H1 (cell line): ENCODE results near the gene ANKS1B. TPM values are rescaled to one million over a fixed set of nuclear protein-coding genes. Genes with fewer than 3 reads are reported as not detected.

Experiments
- CTCF ChIA-PET: fragments of 300-600 bp; sonication (Branson Sonifier 250); formaldehyde crosslinking; loops from one replicate; lab custom pipeline; 2021; ENCODE audit not compliant: partially characterized antibody; lab: Charles Lee
- POLR2A ChIA-PET: fragments of 300-600 bp; sonication (Branson Sonifier 250); formaldehyde crosslinking; loops from one replicate; lab custom pipeline; 2021; ENCODE audit warnings: inconsistent platforms; ENCODE audit not compliant: partially characterized antibody; lab: Charles Lee
- DNase-seq, 2 experiments: peaks; one replicate each; pipeline versions ENCODE4 v3.0.0 to v3.0.0-alpha.2; 2010 to 2022; ENCODE audit warnings: low spot score in 2 of 2, low read depth in 1 of 2, mixed read lengths in 1 of 2
- FAIRE-seq: peaks from 2 replicates; lab custom pipeline; 2011; peaks lifted over from hg19 to GRCh38; lab: Jason Lieb, UNC
- H2AFZ ChIP-seq: 2 replicates; pipeline ENCODE4 v1.8.1; 2012; ENCODE audit warnings: low read length, inconsistent platforms
- H2AK5ac ChIP-seq: 2 replicates; pipeline ENCODE4 v1.6.1; 2013; ENCODE audit warnings: low read depth, low read length
- H2BK120ac ChIP-seq: replicated peaks from 2 replicates; pipeline ENCODE3; 2013; ENCODE audit warnings: low read depth, low read length, inconsistent platforms
- H2BK12ac ChIP-seq: 2 replicates; pipeline ENCODE4 v1.6.1; 2013; ENCODE audit warnings: low read depth, low read length
- H2BK15ac ChIP-seq: 2 replicates; pipeline ENCODE4 v1.6.1; 2013; ENCODE audit warnings: low read length
- H2BK20ac ChIP-seq: 2 replicates; pipeline ENCODE4 v1.6.1; 2013; ENCODE audit warnings: low read length
- H2BK5ac ChIP-seq: 2 replicates; pipeline ENCODE4 v1.6.1; 2013; ENCODE audit warnings: low read depth, low read length
- H3K14ac ChIP-seq: 2 replicates; pipeline ENCODE4 v1.6.1; 2013; ENCODE audit warnings: inconsistent platforms; ENCODE audit not compliant: insufficient read length
- H3K18ac ChIP-seq: 2 replicates; pipeline ENCODE4 v1.6.1; 2013; ENCODE audit warnings: low read length; ENCODE audit errors: extremely low read depth
- H3K23ac ChIP-seq: 2 replicates; pipeline ENCODE4 v1.6.1; 2013; ENCODE audit warnings: inconsistent platforms; ENCODE audit not compliant: insufficient read length
- H3K23me2 ChIP-seq: 2 replicates; pipeline ENCODE4 v1.6.1; 2013; ENCODE audit warnings: low read depth, low read length
- H3K27ac ChIP-seq: 2 replicates; pipeline ENCODE4 v1.6.1; 2011; ENCODE audit warnings: low read depth, low read length, inconsistent platforms
- H3K27me3 ChIP-seq, 4 experiments: replicated peaks in 1 of 4; 1 replicate in 1 of 4; 2 replicates in 3 of 4; pipeline versions ENCODE4 v1.6.1 to v1.8.1; 2011 to 2013; ENCODE audit warnings: low read length in 3 of 4, mild to moderate bottlenecking in 3 of 4, inconsistent platforms in 2 of 4, mixed read lengths in 2 of 4, moderate library complexity in 1 of 4; ENCODE audit not compliant: control insufficient read depth in 3 of 4, insufficient read depth in 3 of 4; ENCODE audit errors: extremely low read depth in 1 of 4
- H3K36me3 ChIP-seq, 4 experiments: 2 replicates each; pipeline versions ENCODE4 v1.6.1 to v1.8.1; 2011 to 2013; ENCODE audit warnings: mild to moderate bottlenecking in 4 of 4, low read length in 3 of 4, moderate library complexity in 2 of 4, control low read depth in 1 of 4, inconsistent platforms in 1 of 4; ENCODE audit not compliant: insufficient read depth in 4 of 4, control insufficient read depth in 2 of 4
- H3K4ac ChIP-seq: replicated peaks from 2 replicates; pipeline ENCODE3; 2013; ENCODE audit warnings: low read length, low read depth, mixed read lengths, inconsistent platforms; ENCODE audit not compliant: insufficient read length
- H3K4me1 ChIP-seq, 4 experiments: replicated peaks in 1 of 4; 1 replicate in 1 of 4; 2 replicates in 3 of 4; pipeline versions ENCODE4 v1.6.1 to v1.8.1; 2011 to 2013; ENCODE audit warnings: low read length in 3 of 4, inconsistent platforms in 2 of 4, mixed read lengths in 1 of 4; ENCODE audit not compliant: insufficient read depth in 4 of 4, control insufficient read depth in 3 of 4
- H3K4me2 ChIP-seq, 2 experiments: 2 replicates each; pipeline versions ENCODE4 v1.6.1 to v1.8.1; 2011 to 2013; ENCODE audit warnings: low read depth in 2 of 2, low read length in 2 of 2, control low read depth in 1 of 2, inconsistent platforms in 1 of 2, mild to moderate bottlenecking in 1 of 2; ENCODE audit not compliant: insufficient read depth in 1 of 2
- H3K4me3 ChIP-seq, 4 experiments: fragments of 200-600, 300-600 bp in 1 of 4; sonication (generic), shearing (Covaris generic), sonication (Bioruptor Twin) in 1 of 4; 2 replicates each; pipeline versions ENCODE4 v1.5.1 to v1.8.1; 2011 to 2016; ENCODE audit warnings: low read length in 4 of 4, low read depth in 3 of 4, control low read depth in 2 of 4, inconsistent platforms in 2 of 4, mild to moderate bottlenecking in 2 of 4, mixed read lengths in 1 of 4, moderate library complexity in 1 of 4; ENCODE audit not compliant: insufficient read depth in 2 of 4; ENCODE audit errors: extremely low read depth in 1 of 4
- H3K56ac ChIP-seq: replicated peaks from 2 replicates; pipeline ENCODE3; 2013; ENCODE audit warnings: low read depth, mild to moderate bottlenecking, mixed read lengths, low read length, inconsistent platforms; ENCODE audit not compliant: insufficient read length
- H3K79me1 ChIP-seq: 2 replicates; pipeline ENCODE4 v1.6.1; 2013; ENCODE audit warnings: low read depth, low read length, control low read depth
- H3K79me2 ChIP-seq, 2 experiments: 2 replicates each; pipeline versions ENCODE4 v1.6.1 to v1.8.1; 2012 to 2013; ENCODE audit warnings: low read length in 2 of 2, mild to moderate bottlenecking in 2 of 2, inconsistent platforms in 1 of 2; ENCODE audit not compliant: insufficient read depth in 2 of 2, control insufficient read depth in 1 of 2
- H3K9ac ChIP-seq, 4 experiments: replicated peaks in 1 of 4; 1 replicate in 1 of 4; 2 replicates in 3 of 4; pipeline versions ENCODE4 v1.6.1 to v1.8.1; 2011 to 2013; ENCODE audit warnings: low read depth in 3 of 4, low read length in 3 of 4, control low read depth in 2 of 4, mild to moderate bottlenecking in 2 of 4, moderate library complexity in 2 of 4, inconsistent platforms in 1 of 4; ENCODE audit errors: extremely low read depth in 1 of 4
- H3K9me3 ChIP-seq, 2 experiments: 2 replicates each; pipeline versions ENCODE4 v1.6.1 to v1.8.1; 2012 to 2013; ENCODE audit warnings: mild to moderate bottlenecking in 2 of 2, moderate library complexity in 2 of 2, control low read depth in 1 of 2, inconsistent platforms in 1 of 2, low read depth in 1 of 2, low read length in 1 of 2, mixed read lengths in 1 of 2; ENCODE audit not compliant: insufficient read depth in 2 of 2
- H4K20me1 ChIP-seq, 2 experiments: replicated peaks in 1 of 2; 2 replicates each; pipeline versions ENCODE3 to v1.8.1; 2011 to 2013; ENCODE audit warnings: inconsistent platforms in 2 of 2, low read length in 2 of 2, mild to moderate bottlenecking in 1 of 2; ENCODE audit not compliant: insufficient read depth in 2 of 2, control insufficient read depth in 1 of 2
- H4K5ac ChIP-seq: 2 replicates; pipeline ENCODE4 v1.6.1; 2013; ENCODE audit warnings: low read length, low read depth, mixed read lengths, inconsistent platforms; ENCODE audit not compliant: insufficient read length
- H4K8ac ChIP-seq: 2 replicates; pipeline ENCODE4 v1.8.0; 2013; ENCODE audit warnings: mild to moderate bottlenecking, moderate library complexity, low read length, inconsistent platforms; ENCODE audit not compliant: insufficient read depth; ENCODE audit errors: extremely low read depth
- H4K91ac ChIP-seq: replicated peaks from 2 replicates; pipeline ENCODE3; 2013; ENCODE audit warnings: low read length, mixed read lengths, inconsistent platforms; ENCODE audit not compliant: insufficient read length
- HDAC2 ChIP-seq, 2 experiments: fragments of 300-600 bp in 1 of 2; sonication (generic) in 1 of 2; IDR thresholded peaks; 2 replicates each; pipeline ENCODE4 v1.6.1; 2011 to 2012; ENCODE audit warnings: low read depth in 2 of 2, low read length in 2 of 2, mild to moderate bottlenecking in 2 of 2, moderate library complexity in 2 of 2, borderline replicate concordance in 1 of 2, inconsistent platforms in 1 of 2
- KDM1A ChIP-seq: fragments of 200-600, 300-600 bp; sonication (generic); IDR thresholded peaks from 2 replicates; pipeline ENCODE4 v1.7.1; 2016; ENCODE audit warnings: mild to moderate bottlenecking, low read length, borderline replicate concordance
- KDM4A ChIP-seq: IDR thresholded peaks from one replicate; pipeline ENCODE4 v1.7.1; 2012; ENCODE audit warnings: low read depth, mild to moderate bottlenecking, moderate library complexity, low read length, inconsistent platforms; ENCODE audit not compliant: severe bottlenecking
- PHF8 ChIP-seq: fragments of 200-600 bp; sonication (generic); conservative IDR thresholded peaks from 2 replicates; pipeline ENCODE4 v1.7.1; 2012; ENCODE audit warnings: low read depth, mild to moderate bottlenecking, inconsistent platforms, low read length, moderate library complexity
- POLR2A ChIP-seq, 2 experiments: IDR thresholded peaks; 1 replicate in 1 of 2; 2 replicates in 1 of 2; pipeline ENCODE4 v1.6.1; 2011; ENCODE audit warnings: low read depth in 2 of 2, low read length in 2 of 2, mild to moderate bottlenecking in 2 of 2; ENCODE audit errors: control extremely low read depth in 1 of 2
- RAD21 ChIP-seq, 2 experiments: IDR thresholded peaks in 1 of 2; conservative IDR thresholded peaks in 1 of 2; 2 replicates each; pipeline ENCODE4 v1.6.1; 2011; ENCODE audit warnings: low read depth in 2 of 2, low read length in 2 of 2, improper control_type of control experiment in 1 of 2, inconsistent platforms in 1 of 2, mild to moderate bottlenecking in 1 of 2, moderate library complexity in 1 of 2
- SUZ12 ChIP-seq: fragments of 200-600 bp; sonication (generic); IDR thresholded peaks from 2 replicates; pipeline ENCODE4 v1.6.1; 2012; ENCODE audit warnings: mild to moderate bottlenecking, inconsistent platforms, low read length, moderate library complexity, mixed read lengths
- TAF7 ChIP-seq: optimal IDR thresholded peaks from 2 replicates; pipeline ENCODE3; 2011; ENCODE audit warnings: low read depth, mild to moderate bottlenecking, inconsistent platforms, low read length, moderate library complexity, borderline replicate concordance
- TBP ChIP-seq: IDR thresholded peaks from 2 replicates; pipeline ENCODE4 v1.6.1; 2011; ENCODE audit warnings: low read depth, low read length, improper control_type of control experiment
- ZNF274 ChIP-seq: IDR thresholded peaks from 2 replicates; pipeline ENCODE4 v1.7.0; 2012; ENCODE audit warnings: low read length, borderline replicate concordance; ENCODE audit errors: extremely low read depth
- WGBS, 2 experiments: shearing (Covaris generic) in 1 of 2; methylation state at CpG; one replicate each; pipeline versions ENCODE4 v1.1.6 to v1.1.7; 2013 to 2015; ENCODE audit warnings: low lambda C conversion rate in 2 of 2, mixed read lengths in 2 of 2, inconsistent platforms in 1 of 2, low coverage in 1 of 2, missing lambda C conversion rate in 1 of 2; ENCODE audit not compliant: insufficient replicate concordance in 2 of 2, insufficient coverage in 1 of 2, insufficient read length in 1 of 2; ENCODE audit errors: extremely low coverage in 1 of 2, missing lambda C conversion rate in 1 of 2; 5-methylcytosine and 5-hydroxymethylcytosine counted together
- polyA plus RNA-seq, 7 experiments: library from polyadenylated mRNA; depleted of rRNA in 3 of 7; stranded (reverse) in 5 of 7; unstranded in 2 of 7; fragments of >200 nt in 5 of 7; fragments of 200-250 nt in 2 of 7; gene quantifications; 1 replicate in 5 of 7; 2 replicates in 1 of 7; 4 replicates in 1 of 7; pipeline versions ENCODE4 v1.2.1 to v1.2.3, GENCODE V29; 2011 to 2013; ENCODE audit warnings: missing spikeins in 2 of 7, mixed read lengths in 2 of 7
- total RNA-seq: library from RNA; stranded (reverse); fragmentation: NEBNext Ultra II Directional; extraction: Animal tissue kit (Norgen Biotek cat#: 25700); gene quantifications from 2 replicates; pipeline ENCODE4 v1.2.1, GENCODE V29; 2021
- TF ChIP-seq, protein P1 (sequence below): IDR thresholded peaks from 2 replicates; pipeline ENCODE4 v1.6.1; 2012; ENCODE audit warnings: inconsistent platforms
- TF ChIP-seq, protein P2 (sequence below): IDR thresholded peaks from 2 replicates; pipeline ENCODE4 v1.6.1; 2012; ENCODE audit warnings: inconsistent platforms

The ANKS1B gene
- total and polyA plus RNA-seq, 2 of the 8 experiments (the other 6 are each of a cell fraction or from before 2014, with no cell fraction given): 2.7 to 6.1 TPM

DNA sequence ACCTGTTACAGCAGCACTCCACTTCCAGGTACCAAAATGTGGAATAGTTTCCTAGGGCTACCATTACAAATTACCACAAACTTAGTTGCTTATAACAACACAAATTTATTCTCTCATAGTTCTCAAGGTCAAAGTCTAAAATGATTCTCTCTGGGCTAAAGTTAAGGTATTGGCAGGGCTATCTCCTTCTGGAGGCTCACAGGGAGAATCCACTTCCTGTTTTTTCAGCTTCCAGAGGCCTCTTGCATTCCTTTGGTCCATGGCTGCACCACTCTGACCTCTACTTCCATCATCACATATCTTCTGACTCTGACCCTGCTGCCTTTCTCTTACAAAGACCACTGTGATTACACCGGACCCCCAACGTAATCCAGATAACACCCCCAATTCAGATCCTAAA is 340.1 kb downstream of the ANKS1B start:
- Histone ChIP-seq H3K23ac (no peak overlapping the region), H3K79me1 (no peaks in the 10 kb centered on the region)
- TF ChIP-seq ZNF274 (no peak), HDAC2 (IDR thresholded peaks at IDR 0.05; ENCODE audit: borderline replicate concordance in 1 of 2, low read depth in 2 of 2, low read length in 2 of 2) (no peak), SUZ12 (no peak), RAD21 (IDR thresholded peaks at IDR 0.05 in 1 of 2, conservative IDR thresholded peaks at IDR 0.05 in 1 of 2; ENCODE audit: low read depth in 2 of 2, low read length in 2 of 2) (no peak), KDM4A (no peak), TBP (no peak), PHF8 (no peak), KDM1A (no peak), TAF7 (no peak), POLR2A (IDR thresholded peaks at IDR 0.05; ENCODE audit: control extremely low read depth in 1 of 2, low read depth in 2 of 2, low read length in 2 of 2) (no peak)
- TF ChIP-seq, protein P1, sequence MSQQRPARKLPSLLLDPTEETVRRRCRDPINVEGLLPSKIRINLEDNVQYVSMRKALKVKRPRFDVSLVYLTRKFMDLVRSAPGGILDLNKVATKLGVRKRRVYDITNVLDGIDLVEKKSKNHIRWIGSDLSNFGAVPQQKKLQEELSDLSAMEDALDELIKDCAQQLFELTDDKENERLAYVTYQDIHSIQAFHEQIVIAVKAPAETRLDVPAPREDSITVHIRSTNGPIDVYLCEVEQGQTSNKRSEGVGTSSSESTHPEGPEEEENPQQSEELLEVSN: no peak
- TF ChIP-seq, protein P2, sequence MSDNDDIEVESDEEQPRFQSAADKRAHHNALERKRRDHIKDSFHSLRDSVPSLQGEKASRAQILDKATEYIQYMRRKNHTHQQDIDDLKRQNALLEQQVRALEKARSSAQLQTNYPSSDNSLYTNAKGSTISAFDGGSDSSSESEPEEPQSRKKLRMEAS: no peak
- TF ChIP-seq, all 59 proteins: peak for 0
- Histone ChIP-seq H4K5ac (no peak overlapping the region), H3K56ac (no peak overlapping the region), H2BK12ac (no peak overlapping the region), H2BK120ac (no peak overlapping the region), H3K4ac (no peak overlapping the region), H4K20me1 (no peaks in the 10 kb centered on the region), H3K23me2 (no peaks in the 10 kb centered on the region), H3K4me1 (no peaks in the 10 kb centered on the region), H2AFZ (no peak overlapping the region), H3K9me3 (no peaks in the 10 kb centered on the region), H4K91ac (no peak overlapping the region), H3K36me3 (no peaks in the 10 kb centered on the region), H2BK20ac (no peak overlapping the region), H3K14ac (no peak overlapping the region), H3K27me3 (no peaks in the 10 kb centered on the region), H3K9ac (peak overlapping the region in 1 of 4 experiments; percentile 34; a peak in 1 of 7 replicates), H3K4me2 (no peak overlapping the region), H3K4me3 (no peak overlapping the region), H3K18ac (no peak overlapping the region), H2AK5ac (no peak overlapping the region), H2BK5ac (no peak overlapping the region), H2BK15ac (no peak overlapping the region), H3K27ac (no peak overlapping the region), H3K79me2 (no peaks in the 10 kb centered on the region), H4K8ac (no peak overlapping the region)
- DNase-seq (no peak), FAIRE-seq (no peak)
- 76% methylated on average over 2 of the region's 2 CpGs; no CpG with 5 or more reads in 1 of the 2 experiments for WGBS, 2 experiments
- ChIA-PET CTCF (interaction anchor here (0.6 to 1.5 kb wide), 3 partner anchors 9 to 258 kb away, joined by 3 to 4 read pairs (median 3); no protein-coding TSS in a partner anchor), POLR2A (no interaction called here)
